Ishikawa (cell line): ENCODE data around the gene CACNA1E.

Experiments
- CEBPB ChIP-seq: IDR thresholded peaks from 2 replicates; pipeline ENCODE4 v1.6.1; 2012
- EP300 ChIP-seq: IDR thresholded peaks from 2 replicates; pipeline ENCODE4 v1.6.1; 2012; ENCODE audit warnings: borderline replicate concordance
- NFIC ChIP-seq: IDR thresholded peaks from 2 replicates; pipeline ENCODE4 v1.6.1; 2012
- TAF1 ChIP-seq: IDR thresholded peaks from 2 replicates; pipeline ENCODE4 v1.6.1; 2012; ENCODE audit warnings: low read depth, mild to moderate bottlenecking
- YY1 ChIP-seq: IDR thresholded peaks from 2 replicates; pipeline ENCODE4 v1.6.1; 2012; ENCODE audit warnings: low read depth
- TF ChIP-seq, protein P1 (sequence below): IDR thresholded peaks from 2 replicates; pipeline ENCODE4 v1.6.1; 2012; ENCODE audit warnings: low read depth, mild to moderate bottlenecking
- TF ChIP-seq, protein P2 (sequence below): IDR thresholded peaks from 2 replicates; pipeline ENCODE4 v1.6.1; 2012

DNA sequence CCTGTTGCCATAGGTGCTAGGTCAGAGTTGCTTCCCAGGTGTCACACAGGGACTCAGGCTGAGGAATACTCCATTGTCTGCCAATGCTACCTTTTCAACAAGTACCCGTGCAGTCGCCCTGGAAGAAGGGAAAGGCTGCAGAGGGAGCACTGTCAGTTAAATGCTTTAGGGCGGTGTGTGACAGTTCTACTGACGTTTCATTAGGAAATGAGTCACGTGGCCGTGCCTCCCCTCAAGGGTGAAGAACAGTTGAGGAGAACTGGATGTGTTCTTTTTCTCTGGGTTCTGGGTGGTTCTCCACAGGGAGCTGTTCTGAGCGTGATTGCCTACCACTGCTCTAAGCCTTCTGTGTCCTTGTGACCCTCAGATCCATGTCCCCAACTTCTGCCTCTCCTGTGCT is 197.6 kb downstream of the CACNA1E start:
- TF ChIP-seq EP300 (no peak), TAF1 (no peak), NFIC (no peak), YY1 (no peak), CEBPB (no peak)
- TF ChIP-seq, protein P1, sequence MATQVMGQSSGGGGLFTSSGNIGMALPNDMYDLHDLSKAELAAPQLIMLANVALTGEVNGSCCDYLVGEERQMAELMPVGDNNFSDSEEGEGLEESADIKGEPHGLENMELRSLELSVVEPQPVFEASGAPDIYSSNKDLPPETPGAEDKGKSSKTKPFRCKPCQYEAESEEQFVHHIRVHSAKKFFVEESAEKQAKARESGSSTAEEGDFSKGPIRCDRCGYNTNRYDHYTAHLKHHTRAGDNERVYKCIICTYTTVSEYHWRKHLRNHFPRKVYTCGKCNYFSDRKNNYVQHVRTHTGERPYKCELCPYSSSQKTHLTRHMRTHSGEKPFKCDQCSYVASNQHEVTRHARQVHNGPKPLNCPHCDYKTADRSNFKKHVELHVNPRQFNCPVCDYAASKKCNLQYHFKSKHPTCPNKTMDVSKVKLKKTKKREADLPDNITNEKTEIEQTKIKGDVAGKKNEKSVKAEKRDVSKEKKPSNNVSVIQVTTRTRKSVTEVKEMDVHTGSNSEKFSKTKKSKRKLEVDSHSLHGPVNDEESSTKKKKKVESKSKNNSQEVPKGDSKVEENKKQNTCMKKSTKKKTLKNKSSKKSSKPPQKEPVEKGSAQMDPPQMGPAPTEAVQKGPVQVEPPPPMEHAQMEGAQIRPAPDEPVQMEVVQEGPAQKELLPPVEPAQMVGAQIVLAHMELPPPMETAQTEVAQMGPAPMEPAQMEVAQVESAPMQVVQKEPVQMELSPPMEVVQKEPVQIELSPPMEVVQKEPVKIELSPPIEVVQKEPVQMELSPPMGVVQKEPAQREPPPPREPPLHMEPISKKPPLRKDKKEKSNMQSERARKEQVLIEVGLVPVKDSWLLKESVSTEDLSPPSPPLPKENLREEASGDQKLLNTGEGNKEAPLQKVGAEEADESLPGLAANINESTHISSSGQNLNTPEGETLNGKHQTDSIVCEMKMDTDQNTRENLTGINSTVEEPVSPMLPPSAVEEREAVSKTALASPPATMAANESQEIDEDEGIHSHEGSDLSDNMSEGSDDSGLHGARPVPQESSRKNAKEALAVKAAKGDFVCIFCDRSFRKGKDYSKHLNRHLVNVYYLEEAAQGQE, result no peak
- TF ChIP-seq, protein P2, sequence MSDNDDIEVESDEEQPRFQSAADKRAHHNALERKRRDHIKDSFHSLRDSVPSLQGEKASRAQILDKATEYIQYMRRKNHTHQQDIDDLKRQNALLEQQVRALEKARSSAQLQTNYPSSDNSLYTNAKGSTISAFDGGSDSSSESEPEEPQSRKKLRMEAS, result no peak
